HG02870 (cell line): ENCODE measurements around the gene ZNF276.

Experiments
- ATAC-seq: cut with Tn5 transposase; IDR thresholded peaks from one replicate; pipeline ENCODE4 v1.9.1; 2021; ENCODE audit warnings: mild to moderate bottlenecking, moderate library complexity; ENCODE audit not compliant: unreplicated experiment

ZNF276 gene

DNA sequence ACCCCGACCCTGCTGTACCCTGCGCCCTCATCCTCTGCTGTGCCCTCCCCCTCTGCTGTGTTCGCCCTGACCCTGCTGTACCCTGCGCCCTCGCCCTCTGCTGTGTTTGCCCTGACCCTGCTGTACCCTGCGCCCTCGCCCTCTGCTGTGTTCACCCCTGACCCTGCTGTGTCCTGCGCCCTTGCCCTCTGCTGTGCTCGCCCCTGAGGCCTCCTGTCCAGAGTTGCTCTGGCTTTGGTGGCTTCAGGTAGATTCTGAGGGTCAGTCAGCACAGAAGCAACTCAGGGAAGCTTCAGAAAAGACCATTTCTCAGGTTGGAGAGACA lies 11.5 kb downstream of the ZNF276 start:
- no peak for ATAC-seq

GRCh38 chr16:89733322-89733721 lies 12.0 kb downstream of the ZNF276 start:
- no peak for ATAC-seq

- ATAC-seq, result no peak
Observed at GRCh38 chr16:89733792-89734191, 12.5 kb downstream of the ZNF276 start.

DNA sequence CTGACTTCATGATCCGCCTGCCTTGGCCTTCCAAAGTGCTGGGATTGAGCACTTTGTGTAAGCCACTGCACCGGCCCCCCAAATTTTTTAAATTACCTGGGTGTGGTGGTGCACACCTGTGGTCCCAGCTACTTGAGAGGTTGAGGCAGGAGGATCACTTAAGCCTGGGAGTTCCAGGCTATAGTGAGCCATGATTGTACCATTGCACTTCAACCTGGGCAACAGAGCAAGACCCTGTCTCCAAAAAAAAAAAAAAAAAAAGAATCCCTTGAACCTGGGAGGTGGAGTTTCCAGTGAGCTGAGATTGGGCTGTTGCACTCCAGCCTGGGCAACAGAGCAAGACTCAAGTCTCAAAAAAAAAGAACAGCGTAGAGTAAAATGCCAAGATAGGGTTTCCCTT lies 15.2 kb downstream of the ZNF276 start:
- no peak for ATAC-seq

DNA sequence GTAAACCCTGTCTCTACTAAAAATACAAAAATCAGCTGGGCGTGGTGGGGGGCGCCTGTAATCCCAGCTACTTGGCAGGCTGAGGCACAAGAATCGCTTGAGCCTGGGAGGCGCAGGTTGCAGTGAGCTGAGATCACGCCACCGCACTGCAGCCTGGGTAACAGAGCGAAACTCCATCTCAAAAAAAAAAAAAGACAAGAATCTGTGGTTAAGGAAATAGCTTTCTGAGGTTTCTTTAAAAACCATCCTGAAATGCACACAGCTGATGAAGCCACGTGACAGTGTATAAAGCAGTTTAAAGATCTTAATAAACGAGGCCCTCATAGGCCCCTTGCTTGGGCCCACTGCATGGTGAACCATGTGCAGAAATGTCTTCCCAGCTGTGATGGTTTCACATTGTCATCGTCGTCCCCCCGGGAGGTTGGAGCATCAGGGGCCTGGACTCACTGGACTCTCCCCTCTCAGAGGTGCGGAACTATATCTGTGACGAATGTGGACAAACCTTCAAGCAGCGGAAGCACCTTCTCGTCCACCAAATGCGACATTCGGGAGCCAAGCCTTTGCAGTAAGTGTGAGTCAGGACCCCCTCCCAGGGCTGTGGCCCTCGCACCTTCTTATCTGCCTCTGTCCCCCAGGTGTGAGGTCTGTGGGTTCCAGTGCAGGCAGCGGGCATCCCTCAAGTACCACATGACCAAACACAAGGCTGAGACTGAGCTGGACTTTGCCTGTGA lies 16.2 kb downstream of the ZNF276 start:
- ATAC-seq, result no peak

- no peak for ATAC-seq
Observed at GRCh38 chr16:89738072-89738377, 16.7 kb downstream of the ZNF276 start.

- no peak for ATAC-seq
Observed at GRCh38 chr16:89738538-89739317, 17.4 kb downstream of the ZNF276 start.

DNA sequence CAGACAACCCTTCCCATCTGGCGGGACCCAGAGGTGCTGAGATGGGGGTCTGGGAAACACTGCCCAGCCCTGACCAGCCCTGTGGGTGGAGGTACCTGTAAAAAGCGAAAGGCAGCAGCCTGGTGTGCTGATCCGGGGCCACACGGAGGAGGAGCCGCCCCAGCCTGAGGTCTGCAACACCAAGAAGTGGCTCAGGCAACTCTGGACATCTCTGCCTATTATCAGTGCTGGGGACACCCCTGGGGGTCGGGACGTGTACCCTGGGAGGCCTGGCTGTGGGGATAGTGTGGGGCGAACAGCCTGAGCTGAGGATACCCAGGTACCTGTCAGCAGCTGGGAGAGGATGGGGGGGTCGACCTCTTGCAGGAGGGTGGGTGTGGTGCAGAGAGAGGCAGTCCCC lies 18.0 kb downstream of the ZNF276 start:
- ATAC-seq, result no peak

- ATAC-seq, result no peak
Observed at GRCh38 chr16:89741342-89742014, 20.1 kb downstream of the ZNF276 start.

DNA sequence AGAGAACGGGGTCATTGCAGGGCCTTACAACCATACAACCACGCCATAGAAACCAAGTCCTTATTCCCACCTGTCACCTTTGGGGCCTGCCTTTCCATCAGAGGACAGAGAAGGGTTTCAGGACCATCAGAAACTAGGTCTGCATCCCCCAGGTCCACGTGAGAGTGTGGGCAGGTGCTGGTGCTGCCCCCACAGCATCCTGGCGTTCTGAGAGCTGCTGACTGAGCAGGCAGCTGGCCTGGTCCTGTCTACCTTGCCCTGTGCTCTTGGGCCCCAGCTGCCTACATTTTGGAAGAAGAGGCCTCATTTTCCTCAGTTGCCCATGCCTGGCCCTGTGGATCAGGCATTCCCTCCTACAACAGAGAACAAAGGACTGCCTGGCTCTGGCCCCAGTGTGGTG lies 21.6 kb downstream of the ZNF276 start:
- no peak for ATAC-seq

DNA sequence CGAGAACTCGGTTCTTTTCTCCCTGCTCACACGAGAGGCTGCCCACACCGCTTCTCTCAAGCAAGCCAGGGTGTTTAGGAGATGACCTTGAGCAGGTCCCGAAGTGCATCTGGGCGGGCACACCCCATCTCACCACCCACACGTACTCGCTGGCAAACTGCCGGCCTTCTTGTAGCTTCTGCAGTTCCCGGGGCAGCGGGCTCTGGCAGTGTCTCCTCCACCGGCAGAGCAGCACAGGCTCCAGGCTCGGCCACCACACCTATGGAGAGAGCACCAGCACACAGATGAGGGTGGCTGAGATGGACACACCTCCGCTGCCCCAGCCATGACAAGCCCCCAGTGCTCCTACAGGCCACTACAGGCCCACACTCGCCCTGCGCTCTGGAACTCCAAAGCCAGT lies 23.5 kb downstream of the ZNF276 start:
- no peak for ATAC-seq

DNA sequence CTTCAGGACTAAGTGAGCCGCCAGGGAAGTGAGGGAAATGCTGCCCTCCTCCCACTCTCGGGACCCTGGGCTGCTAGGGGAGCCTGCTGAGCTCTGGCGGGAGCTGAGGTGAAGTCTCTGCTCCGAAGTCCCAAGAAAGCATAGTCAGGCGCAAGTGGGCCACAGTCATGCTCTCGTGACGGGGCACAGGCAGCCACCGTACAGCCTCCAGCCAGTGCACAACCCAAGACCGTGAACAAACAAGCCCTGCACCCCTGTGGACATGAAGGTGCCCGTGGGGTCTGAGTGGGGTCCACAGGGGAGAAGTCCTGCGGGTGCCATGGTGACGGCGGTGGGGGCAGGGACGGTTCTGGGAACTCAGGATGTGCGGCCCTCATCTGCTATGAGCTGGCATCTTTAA lies 24.7 kb downstream of the ZNF276 start:
- ATAC-seq, result no peak

- ATAC-seq, result no peak
Observed at GRCh38 chr16:89748076-89748475, 26.7 kb downstream of the ZNF276 start.

DNA sequence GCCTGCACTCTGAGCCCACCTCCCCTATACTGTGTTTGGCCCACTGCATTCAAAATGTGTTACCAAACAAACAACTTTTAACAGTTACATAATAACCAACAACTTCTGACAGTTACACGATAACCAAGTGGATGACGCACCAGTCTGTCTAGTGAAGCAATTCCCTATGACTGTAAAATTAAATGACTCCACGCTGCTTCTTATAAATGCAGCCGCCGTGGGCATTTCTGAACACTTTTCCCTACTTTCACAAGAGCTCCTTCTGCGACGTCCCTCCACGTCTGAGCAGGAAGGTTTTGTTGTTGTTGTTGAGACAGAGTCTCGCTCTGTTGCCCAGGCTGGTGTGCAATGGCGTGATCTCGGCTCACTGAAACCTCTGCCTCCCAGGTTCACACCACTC lies 27.6 kb downstream of the ZNF276 start:
- no peak for ATAC-seq

GRCh38 chr16:89749637-89750036 lies 28.3 kb downstream of the ZNF276 start:
- no peak for ATAC-seq

DNA sequence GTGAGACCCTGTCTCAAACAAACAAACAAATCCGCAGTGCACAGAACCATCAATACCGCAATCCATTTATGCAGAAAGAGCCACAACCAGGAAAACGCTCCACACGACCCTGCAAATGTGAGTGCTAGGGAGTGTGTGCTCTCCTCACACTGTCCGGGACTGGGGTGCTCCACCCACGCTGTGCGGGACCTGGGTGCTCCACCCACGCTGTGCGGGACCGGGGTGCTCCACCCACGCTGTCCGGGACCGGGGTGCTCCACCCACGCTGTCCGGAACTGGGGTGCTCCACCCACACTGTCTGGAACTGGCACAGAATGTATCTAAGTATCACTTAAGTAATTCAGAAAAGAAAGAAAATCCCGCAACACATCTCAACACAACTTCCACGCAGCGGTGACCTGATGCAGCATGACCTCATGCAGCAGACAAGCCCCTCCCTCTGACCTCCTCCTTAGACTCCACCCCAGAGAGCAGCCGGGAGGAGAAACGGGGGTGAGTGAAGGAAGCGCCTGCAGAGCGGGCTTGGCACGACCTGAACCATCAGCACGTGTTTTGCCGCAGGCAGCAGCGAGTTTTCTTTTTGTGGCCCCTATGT lies 38.5 kb downstream of the ZNF276 start:
- no peak for ATAC-seq

- ATAC-seq, result no peak
Observed at GRCh38 chr16:89761304-89761922, 40.1 kb downstream of the ZNF276 start.

DNA sequence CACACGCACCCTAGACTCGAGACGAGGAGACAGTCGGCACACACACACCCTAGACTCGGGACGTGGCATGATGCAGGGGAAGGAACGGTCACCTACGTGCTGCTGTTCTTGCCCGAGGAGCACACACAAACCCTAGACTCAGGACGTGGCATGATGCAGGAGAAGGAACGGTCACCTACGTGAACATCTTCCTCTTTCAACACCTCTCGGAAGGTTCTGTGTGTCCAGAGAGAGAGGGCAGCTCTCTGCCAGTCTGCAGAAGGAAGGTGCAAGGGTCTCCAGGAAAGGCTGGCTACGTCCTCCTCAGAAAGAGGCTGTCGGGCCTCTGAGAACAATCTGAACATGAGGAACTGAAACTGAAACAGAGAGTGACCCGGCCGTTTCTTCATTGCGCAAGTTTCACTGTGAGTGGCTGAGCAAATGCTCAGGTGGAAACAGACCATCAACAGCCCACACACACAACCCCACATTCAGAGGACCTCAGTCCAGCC lies 43.4 kb downstream of the ZNF276 start:
- ATAC-seq, result peak; percentile 78

GRCh38 chr16:89765292-89765830 lies 44.0 kb downstream of the ZNF276 start:
- no peak for ATAC-seq

DNA sequence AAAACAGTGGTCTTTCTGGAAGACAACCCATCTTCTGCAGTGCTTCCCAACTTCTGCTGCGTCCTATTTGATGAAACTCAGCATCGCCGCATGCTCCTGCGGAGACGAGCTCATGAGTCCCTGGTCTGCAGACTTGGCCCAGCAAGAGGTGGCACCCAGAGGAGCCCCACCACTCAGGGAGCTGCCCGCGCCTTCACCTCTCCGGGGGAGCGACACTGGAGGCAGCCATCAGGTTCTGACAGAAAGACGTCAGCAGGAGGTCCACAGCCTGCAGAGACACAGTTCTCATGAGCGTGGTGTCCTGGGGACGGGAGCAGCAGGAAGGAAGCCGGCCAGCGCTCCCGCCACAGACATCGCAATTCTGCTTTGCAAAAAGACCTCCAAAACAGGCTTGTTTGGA lies 49.0 kb downstream of the ZNF276 start:
- ATAC-seq, result no peak

- no peak for ATAC-seq
Observed at GRCh38 chr16:89775223-89775622, 53.9 kb downstream of the ZNF276 start.
